ENCODE measurements around the gene CFAP58.
"Not testable (repeated sequence)": the region's sequence is repeated elsewhere in the genome, so short reads cannot be mapped to it uniquely, and the experiment has no call there.

Gene CFAP58

DNA sequence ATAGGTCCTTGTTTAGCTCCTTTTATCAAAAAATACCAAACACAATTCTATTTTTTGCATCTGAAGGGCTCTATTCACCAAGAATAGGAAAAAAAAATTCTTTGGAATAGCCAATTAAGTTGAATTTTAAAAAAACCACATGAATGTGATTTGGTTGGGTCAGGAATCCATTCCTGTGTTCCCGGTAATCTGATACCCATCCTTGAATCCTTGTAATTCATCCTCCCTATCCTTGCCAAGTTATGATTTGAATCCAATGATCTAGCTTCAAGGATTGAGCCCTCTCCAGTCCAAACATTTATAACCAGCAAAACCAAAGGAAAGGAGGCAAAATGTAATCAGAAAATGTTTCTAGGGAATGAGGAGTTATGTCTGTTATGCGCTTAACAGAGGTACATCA is 86.6 kb downstream of the CFAP58 start:
- no peak for DNase-seq

DNA sequence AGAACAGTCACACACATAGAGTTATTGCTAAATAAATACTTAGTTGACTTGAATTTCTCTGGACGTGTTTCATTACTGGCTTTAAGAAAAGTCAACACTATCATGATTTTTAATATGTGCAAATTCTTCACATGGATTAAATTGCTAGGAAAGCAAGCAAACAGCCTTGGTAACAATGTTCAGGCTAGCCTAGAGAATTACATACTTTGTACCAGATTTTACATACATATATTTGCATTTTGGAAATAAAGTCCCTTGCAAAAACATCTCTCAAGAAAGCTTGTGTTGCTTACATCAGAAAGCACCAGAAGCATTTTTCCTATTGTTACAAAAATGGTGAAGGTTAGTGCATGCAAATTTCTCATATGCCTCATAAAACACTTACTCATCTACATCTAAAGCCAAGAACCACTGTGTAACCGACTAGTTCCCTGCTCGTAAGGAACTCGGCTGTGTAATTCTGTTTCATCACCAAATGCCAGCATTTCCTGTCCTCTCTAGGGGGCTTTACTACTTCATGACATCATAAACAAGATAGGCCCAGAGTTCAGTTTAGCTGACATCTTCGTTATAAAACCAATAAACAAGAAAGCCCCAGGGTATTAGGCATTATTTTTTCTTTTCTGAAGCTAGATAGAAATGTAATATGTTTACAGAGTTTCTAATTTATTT is 87.8 kb downstream of the CFAP58 start:
- no peak for DNase-seq

DNA sequence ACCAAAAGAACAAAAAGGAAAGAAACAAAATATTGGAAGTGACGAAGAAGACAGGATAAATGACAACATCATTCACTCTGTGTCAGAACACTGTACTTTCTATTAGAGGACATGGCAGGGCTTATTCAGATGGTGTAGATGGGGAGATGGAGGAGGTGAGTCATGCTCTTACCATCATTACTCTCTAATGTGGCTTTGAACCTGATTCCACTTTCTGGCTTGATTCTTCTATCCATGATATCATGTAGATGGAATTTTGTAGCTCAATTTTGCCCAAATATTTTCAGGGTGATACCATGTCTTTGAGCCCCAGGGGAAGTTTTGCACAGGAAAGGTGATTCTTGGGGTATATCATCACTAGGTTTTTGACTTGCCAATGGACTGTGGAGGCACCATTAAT is 91.7 kb downstream of the CFAP58 start:
- no peak for DNase-seq

DNA sequence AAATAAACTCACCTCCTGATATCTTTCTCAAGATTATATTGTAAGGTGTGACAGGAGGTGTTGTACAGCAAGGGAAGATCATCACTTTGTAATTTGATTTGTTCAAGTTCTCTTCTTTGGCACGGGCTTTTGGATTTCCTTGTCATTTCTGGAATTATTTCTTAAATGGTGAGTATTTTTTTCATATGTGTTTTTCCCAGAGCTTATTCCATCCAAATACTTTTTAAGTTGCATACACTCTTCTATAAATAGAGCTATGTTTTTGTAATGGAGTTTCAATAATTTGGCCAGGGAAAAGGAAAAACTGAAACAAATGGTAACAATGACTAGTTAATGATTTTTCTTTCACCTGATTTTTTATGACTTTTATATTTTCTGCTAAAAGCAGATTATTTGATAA is 92.5 kb downstream of the CFAP58 start:
- no peak for DNase-seq

DNA sequence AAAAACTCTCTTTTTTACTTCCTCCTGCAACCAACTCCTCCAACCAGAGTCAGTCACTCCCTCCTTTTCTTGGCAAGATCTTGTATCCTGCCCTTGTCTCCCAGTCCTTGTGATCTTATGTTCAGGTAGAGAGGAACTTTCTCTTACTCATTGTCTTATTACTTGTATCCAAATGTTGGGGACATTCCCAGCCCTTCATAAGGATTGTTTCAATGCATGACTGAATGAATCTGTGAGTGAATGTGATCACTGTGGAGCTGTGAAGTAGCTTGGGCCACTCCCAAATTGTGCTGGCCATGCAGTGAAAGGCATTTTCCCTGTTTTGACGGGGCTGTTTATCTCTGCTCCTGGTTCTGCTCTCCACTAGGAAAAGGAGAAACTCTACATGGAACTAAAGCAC is 93.7 kb downstream of the CFAP58 start:
- no peak for DNase-seq

DNA sequence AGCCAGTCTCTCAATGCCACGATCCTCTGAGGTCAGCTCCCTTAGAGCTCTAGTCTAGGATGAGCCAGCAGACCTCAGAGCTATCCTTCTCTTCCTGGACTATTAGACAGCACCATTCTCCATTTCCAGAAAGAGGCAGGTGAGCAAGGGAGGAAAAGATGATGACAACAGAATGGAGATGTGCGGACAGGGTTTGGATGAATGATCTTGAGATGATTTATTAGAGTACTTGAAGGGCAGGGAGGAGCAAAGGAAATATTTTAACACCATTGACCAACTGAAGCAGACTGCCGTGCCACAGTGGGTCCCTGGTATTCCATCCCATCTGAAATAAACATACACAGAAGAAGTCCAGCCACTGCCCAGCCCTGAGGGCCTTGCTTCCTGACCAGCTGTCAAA is 94.3 kb downstream of the CFAP58 start:
- no peak for DNase-seq

DNA sequence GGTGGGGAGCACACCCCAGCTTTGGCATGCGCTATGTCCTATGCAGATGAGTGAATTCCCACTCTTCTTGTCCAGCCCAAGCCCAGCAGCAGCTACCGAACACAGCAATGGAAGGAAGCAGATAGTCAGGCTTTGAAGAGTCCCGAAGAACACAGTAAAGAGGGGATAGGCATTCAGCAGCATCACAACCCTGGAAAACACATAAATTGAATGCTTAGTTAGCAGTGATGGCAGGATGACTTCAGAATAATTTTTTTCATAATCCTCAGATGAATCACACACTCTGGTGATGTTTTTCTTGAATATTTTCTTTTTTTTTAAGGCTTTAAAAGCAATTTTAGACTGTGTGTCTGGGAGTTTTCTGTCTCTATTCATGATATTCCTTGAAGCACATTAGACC is 95.8 kb downstream of the CFAP58 start:
- no peak for DNase-seq

DNA sequence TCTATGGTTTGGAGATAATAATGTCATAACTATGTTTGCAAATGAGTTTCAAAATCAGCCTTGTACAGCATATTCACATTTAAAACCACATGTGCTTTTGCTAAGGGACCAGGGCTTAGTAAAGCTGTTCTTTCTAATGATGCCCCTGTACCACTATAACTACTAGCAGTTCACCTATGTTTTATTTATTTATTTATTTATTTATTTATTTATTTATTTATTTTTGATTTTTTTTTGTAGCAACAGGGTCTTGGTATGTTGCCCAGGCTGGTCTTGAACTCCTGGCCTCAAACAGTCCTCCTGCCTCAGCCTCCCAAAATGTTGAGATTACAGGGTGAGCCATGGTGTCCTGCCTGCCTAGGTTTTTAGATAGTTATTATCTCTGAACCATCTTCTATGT is 96.9 kb downstream of the CFAP58 start:
- no peak for DNase-seq

DNA sequence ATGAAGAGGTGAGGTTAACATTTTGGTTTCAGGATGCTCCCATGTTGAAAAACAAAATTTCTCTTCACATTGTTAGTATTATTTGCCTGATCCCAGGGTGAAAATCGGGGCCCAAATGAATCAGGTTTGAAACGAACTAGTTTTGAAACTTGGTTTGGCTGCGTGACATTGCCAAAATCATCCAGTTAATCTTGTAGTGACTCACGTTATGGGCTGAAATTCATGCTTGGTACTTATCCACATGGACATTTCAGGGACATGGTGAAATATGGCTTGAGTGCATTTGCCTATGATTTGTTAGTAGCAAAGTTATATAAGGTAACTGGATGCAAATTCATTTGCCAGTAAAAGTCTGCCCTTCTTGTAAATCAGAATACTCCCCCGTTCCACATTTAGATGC is 97.3 kb downstream of the CFAP58 start:
- no peak for DNase-seq

DNA sequence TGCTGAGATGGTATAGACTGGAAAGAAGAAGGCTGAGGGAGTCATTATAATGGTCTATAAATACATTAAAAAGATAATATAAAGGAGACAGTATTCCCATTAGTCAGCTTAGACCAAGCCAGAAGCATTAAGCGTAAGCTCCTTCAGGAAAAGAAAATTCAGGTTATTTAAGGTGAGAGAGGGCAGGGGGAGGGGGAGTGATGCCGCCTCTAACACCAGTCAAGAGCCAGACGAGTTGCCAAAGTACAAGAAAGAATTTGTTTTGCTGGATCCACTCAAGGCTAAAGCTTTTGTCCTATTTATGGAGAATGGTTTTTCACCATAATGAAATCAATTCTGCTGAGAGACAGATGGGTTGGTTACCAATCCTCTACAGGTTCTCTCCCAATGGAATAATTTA is 99.3 kb downstream of the CFAP58 start:
- no peak for DNase-seq

DNA sequence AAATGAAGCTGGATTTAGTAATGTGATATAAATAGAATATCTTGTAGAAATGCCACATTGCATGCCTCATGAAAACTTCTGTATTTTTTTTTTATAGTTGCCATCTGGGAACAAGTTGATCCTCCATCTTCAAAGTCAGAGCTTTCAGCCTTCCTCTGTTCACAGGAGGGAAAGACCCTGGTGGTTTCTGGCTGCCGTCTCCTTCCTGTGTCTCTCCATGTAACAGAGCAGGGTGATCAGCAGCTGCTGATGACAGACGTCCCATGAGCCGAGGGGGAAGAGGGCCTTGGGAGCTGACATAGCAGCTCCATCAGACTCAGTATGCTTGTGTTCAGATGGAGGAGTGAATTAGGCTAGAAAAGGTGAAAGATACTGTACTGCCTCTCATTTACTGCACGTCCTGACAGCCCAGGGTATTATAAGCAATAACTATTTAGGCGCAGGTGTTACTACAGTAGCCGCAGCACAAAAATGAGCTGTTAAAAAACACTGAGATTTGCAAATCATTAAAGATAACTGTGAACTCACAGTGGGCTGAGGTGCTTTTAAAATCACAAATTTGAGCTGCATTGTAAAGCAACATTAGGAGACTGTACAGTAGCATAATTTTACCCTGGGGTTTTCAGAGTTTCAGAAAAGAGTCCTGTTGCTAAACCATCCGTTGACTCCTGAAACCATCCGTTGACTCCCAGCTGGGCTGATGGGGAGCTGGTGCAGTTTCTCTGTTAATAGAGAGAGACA is 103.3 kb downstream of the CFAP58 start:
- DNase-seq = no peak

DNA sequence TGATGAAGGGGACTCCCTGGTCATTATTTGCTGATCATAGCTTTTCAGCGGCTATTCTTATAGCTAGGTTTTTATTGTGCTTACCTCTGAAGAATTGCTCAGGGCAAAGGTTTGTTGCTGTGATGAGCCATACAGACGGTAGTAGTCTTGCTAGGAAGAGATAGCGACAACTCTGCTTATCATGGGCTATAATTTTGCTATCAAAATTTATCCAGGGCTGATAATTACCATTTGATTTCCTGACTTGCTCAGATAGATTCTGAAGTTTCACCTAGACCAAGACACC is 103.9 kb downstream of the CFAP58 start:
- DNase-seq = no peak

DNA sequence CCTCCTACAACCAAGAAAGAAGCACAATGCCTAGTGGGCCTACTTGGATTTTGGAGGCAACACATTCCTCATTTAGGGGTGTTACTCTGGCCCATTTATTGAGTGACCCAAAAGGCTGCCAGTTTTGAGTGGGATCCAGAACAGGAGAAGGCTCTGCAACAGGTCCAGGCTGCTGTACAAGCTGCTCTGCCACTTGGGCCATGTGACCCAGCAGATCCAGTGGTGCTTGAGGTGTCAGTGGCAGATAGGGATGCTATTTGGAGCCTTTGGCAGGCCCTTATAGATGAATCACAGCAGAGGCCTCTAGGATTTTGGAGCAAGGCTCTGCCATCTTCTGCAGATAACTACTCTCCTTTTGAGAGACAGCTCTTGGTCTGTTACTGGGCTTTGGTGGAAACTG is 111.9 kb downstream of the CFAP58 start:
- DNase-seq = not testable (repeated sequence)

DNA sequence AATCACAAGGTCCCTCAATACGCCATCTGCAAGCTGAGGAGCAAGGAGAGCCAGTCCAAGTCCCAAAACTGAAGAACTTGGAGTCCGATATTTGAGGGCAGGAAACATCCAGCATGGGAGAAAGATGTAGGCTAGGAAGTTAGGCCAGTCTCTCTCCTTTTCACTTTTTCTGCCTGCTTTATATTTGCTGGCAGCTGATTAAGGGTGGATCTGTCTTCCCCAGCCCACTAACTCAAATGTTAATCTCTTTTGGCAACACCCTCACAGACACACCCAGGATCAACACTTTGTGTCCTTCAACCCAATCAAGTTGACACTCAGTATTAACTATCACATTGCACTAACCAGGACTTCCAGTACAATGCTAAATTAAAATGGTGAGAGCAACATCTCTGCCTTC is 115.2 kb downstream of the CFAP58 start:
- not testable (repeated sequence) for DNase-seq

DNA sequence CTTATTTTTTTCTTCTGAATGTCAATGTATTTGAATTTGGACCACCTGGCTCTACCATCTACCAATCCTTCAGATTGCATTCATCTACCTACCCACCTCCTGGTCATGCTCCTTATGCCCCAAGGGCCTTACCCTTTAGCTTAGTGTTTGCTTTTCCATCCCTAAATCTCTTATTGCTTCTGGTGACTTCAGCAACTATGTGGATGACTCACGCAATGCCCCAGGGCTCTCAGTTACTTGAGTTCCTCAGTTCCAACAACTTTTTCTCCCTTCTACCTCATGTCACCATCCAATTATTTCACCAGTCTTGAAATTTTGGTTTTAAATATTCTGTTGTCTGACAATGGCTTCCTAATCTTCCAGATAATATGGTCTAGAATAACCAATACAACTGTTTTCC is 118.9 kb downstream of the CFAP58 start:
- no peak for DNase-seq

DNA sequence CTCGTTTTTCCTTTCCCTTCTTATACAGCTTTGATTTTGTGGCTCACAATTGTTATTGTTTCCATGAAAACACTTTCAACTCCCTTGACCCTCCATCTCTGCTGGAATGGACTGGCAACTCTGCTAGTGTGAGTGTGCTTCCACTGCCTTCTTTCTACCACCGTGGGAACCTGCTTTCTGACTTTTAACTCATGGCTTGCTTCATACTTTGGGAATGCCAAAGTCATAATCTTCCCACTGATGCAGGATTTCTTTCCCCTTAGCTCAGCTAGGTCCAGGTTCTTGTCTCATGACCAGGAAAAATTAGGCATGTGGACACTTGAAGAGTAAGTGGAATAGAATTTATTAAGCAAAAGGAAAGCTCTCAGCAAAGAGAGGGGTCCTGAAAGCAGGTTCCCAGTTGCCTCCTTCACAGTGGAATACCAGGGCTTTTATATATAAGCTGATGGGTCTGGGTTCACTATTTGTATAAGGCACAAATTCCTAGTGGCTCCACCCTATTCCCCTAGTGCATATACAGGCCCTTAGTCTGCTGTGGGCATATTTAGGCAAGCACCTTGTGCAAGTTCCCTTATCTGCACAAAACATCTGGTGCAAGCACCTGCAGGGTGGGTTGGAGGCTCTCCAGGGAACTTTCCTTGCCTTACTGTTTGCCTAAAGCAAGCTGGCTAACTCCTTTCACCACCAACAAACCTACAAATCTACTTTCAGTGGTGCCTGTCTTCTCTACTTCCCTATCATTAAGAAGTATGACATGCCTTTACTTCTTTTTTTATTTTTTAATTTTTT is 119.5 kb downstream of the CFAP58 start:
- DNase-seq = no peak

DNA sequence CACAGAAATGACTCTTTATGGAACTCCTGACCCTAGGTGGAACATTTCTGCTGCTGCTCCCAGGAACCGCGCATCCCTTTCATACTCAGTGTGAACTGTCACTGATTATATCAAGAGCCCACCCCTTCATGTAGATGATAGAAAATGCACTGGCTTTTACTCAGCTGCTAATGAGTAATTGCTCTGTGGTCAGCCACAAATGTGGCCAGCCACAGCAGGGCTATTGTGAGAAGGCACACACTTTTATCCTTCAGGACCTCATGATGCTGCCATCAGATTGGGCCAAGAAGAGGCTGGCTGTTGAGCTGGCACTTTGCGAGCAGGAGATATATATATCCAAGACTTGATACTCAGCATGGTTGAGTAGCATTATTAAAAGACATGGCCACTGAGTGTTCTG is 124.7 kb downstream of the CFAP58 start:
- DNase-seq = no peak

DNA sequence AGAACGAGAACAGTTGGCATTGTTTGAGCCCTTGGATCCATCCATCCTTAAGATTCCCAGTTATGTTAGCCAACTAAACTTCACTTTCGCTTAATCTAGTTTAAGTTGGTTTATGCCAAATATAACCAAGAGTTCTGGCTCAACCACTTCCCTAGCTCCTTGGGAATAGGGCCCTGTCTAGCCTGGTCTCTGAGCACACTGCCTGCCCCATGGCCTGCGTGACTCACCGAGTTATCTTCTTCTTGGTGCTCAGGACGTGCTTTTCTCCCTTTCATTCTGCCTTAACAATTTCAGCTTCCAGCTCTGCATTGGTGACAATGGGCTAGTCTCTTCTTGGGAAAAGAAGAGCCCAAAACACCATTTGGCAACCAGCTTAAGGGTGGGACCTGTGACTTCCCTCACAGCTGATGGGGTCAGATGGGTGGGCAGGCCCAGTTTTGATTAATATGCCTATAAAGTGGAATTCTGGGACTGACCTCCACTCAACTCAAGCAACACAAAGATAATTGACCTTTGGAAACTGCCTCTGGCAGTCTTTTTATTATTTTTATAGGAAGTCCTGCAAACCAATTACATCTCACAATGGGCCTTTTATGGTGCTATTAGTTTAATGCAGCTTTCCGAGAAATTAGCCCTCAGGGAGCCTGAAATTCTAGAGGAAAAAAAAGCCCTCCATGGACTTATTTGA is 126.4 kb downstream of the CFAP58 start:
- no peak for DNase-seq

DNA sequence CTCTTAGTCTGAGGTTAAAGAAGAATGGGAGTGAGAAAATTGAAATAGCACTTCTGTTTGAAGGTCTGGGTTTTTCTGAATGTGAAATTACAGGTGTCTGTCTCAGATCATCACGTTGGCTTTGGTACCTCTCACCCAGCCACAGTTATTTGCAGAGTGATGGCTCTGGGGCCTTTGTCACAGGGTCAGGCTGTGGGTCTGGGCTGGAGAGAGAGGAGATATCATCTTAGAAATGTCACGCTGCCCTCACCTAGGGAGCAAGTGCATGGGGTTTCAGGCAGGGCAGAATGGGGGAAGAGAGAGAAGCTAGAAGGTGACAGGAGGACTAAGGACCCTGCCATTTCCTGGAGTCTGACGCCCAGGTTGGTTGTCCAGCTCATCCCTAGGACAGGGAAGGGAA is 127.2 kb downstream of the CFAP58 start:
- DNase-seq = no peak

DNA sequence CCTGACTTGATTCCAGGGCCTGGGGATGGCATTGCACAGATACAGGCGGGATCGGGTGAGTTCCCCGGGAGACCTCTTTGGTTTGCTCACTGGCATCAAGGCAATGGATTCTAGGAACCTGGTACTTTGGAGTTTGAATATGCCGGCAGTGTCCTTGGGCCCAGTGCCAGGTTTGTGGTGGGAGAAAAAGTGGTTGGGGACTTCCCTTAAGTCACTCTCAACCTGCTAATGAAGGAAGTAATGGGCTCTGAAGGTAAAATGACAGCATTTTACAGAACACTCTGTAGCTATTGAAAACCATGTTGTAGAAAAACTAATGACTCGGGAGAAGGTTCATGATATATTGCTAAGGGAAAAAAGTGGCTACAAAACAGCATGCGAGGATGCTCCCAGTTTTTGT is 129.9 kb downstream of the CFAP58 start:
- DNase-seq = no peak

DNA sequence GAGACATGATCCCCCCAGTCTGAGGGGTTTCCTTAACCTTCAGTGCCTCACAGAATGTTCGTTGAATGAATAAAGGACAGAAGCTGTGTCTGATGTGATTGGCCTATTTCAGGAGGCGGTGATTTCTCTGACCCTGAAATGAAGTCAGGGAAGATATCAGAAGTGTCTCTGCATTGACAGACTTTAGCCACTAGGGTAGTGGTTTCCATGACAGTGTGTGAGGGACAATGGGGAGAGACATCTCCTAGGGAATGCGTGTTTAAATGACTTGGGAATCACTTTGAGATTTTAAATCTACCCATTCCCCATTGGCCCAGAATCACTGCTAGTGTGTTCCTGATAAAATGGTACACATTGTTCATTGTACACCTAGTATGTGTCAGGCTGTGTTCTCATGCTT is 132.0 kb downstream of the CFAP58 start:
- DNase-seq = no peak

DNA sequence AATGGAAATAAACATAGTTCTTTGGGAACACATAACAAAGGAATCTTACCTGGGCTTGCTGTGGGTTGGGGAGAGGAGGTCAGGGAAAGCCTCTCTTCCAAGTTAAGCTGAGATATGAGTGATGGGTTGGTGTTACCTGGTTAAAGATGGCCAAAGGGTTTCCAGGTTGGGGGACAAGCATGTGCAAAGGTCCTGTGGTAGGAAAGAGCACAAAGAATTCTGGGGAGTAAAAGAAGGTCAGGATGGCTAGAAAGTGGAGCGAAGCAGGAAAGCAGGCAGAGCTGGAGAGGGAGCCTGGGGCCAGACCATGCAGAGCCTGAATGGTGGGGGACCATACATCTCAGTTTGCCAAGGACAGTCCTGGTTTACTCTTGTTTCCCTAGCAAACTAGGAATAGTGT is 133.2 kb downstream of the CFAP58 start:
- no peak for DNase-seq

DNA sequence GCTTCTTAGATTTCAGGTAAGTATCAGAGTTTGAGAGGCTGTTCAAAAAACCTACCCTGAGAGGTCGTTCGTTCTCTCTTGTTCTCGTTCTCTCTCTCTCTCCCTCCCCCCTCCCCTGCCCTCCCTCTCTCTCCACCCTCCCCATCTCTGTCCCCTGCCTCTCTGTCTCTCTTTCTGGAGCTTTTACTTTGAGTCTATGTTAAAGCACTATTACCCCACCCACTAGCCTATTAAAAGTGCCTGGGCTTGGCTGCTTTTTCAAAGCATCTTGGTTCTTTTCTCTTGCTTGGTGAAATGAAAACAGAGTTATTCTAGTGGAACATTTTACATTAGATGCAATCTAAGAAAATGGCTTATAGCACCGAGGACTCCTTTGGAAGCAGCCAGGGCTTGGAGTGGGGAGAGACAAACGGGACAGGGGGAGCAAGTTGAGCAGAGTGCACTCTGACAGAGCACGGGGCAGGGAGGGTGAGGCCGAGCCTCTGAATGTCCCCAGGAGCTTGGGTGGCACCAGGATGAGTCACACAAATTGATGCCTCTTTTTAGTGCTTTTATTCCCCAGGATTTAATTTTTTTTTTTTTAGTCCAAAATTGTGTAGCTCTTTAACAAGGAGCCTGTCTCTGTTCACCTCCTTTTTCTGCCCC is 134.3 kb downstream of the CFAP58 start:
- DNase-seq = no peak

All from stimulated activated CD8-positive, alpha-beta memory T cell treated with anti-CD3 and anti-CD28 coated beads, Interleukin-4, amount 100 ng/mL, for 48 hours (primary cell).